Stimulated activated CD4-positive, alpha-beta T cell treated with anti-CD3 and anti-CD28 coated beads, TNF-alpha, amount 100 ng/mL, for 24 hours (primary cell): ENCODE results near the gene ZFP64.
A peak's percentile ranks its signal among the peaks of the same experiment; 100 is the strongest.
"Not testable (repeated sequence)": the region's sequence is repeated elsewhere in the genome, so short reads cannot be mapped to it uniquely, and the experiment has no call there.

Source experiments
- DNase-seq, 3 experiments: peaks; one replicate each; pipeline ENCODE4 v3.0.0-alpha.2; 2020; ENCODE audit warnings: low read depth in 3 of 3

Gene ZFP64

GRCh38 chr20:52160049-52160570, 31.5 kb downstream of the ZFP64 start:
- DNase-seq: no peak

- DNase-seq: no peak
These were observed 37.0 kb downstream of the ZFP64 start for GRCh38 chr20:52154575-52154974.

GRCh38 chr20:52153896-52154295, 37.7 kb downstream of the ZFP64 start:
- DNase-seq: no peak

- DNase-seq: no peak
These were observed 38.7 kb downstream of the ZFP64 start for GRCh38 chr20:52152921-52153320.

- no peak for DNase-seq
These were observed 39.2 kb downstream of the ZFP64 start for GRCh38 chr20:52152416-52152815.

GRCh38 chr20:52150440-52151258, 40.9 kb downstream of the ZFP64 start:
- DNase-seq: peak in 1 of 3 experiments; percentile 12

- DNase-seq: no peak
These were observed 46.0 kb downstream of the ZFP64 start for GRCh38 chr20:52145587-52145986.

GRCh38 chr20:52143277-52143676, 48.3 kb downstream of the ZFP64 start:
- no peak for DNase-seq

GRCh38 chr20:52142757-52143156, 48.8 kb downstream of the ZFP64 start:
- DNase-seq: no peak

GRCh38 chr20:52139986-52140385, 51.6 kb downstream of the ZFP64 start:
- DNase-seq: no peak

- DNase-seq: no peak
These were observed 53.7 kb downstream of the ZFP64 start for GRCh38 chr20:52137850-52138249.

GRCh38 chr20:52133714-52134113, 57.9 kb downstream of the ZFP64 start:
- not testable (repeated sequence) for DNase-seq

- DNase-seq: no peak
These were observed 59.2 kb downstream of the ZFP64 start for GRCh38 chr20:52132337-52132736.

GRCh38 chr20:52131048-52131643, 60.4 kb downstream of the ZFP64 start:
- no peak for DNase-seq

- no peak for DNase-seq
These were observed 61.2 kb downstream of the ZFP64 start for GRCh38 chr20:52130406-52130805.

GRCh38 chr20:52129611-52130010, 62.0 kb downstream of the ZFP64 start:
- no peak for DNase-seq

- DNase-seq: no peak
These were observed 64.3 kb downstream of the ZFP64 start for GRCh38 chr20:52127309-52127708.

- no peak for DNase-seq
These were observed 66.8 kb downstream of the ZFP64 start for GRCh38 chr20:52124821-52125220.

- no peak for DNase-seq
These were observed 72.9 kb downstream of the ZFP64 start for GRCh38 chr20:52118696-52119095.

GRCh38 chr20:52118016-52118623, 73.5 kb downstream of the ZFP64 start:
- DNase-seq: no peak

- DNase-seq: no peak
These were observed 81.1 kb downstream of the ZFP64 start for GRCh38 chr20:52110456-52110855.
